ENCODE data around the gene KASH5. TPM values are rescaled to one million over a fixed set of nuclear protein-coding genes. Genes with fewer than 3 reads are reported as not detected.
A peak's percentile ranks its signal among the peaks of the same experiment; 100 is the strongest.

Gene KASH5
- total and polyA plus RNA-seq, 2 of the 13 experiments (the other 11 are each of a cell fraction or from before 2014, with no cell fraction given), result not detected

DNA sequence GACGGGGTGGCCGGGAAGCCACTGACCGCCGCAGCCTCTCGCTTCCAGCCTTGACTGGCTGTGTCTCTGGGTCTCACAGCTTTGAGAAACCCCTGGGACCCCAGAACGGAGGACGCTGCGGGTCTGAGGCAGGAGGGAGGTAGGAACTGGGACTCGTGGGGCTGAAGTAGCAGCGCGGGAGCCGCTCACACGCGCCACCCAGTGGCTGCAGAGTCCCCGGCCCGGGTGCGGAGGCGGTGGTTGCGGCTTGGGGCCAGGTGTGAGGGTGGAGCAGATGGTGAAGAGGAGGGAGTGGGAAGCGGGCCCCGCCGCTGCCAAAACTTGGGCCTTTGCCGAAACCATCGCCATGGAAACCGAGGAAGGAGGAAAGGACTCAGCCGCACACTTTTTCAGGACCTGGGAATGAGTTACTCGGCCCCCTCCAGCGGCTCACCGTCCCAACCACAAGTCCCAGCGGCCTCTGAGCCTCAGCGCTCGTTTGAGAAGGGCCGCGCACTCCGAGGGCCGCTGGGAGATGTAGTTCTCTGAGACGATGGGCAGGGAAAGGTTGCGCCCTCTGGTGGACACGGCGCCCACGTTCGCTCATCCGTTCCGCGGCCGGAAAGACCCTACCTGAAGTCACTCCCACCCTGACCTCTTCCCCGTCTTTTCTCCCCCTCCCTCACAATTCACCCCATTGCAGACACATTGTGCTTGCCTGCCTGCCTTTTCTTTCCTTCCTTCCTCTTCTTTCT lies 55.5 kb downstream of the KASH5 start (continued):
- TF ChIP-seq, protein P1, sequence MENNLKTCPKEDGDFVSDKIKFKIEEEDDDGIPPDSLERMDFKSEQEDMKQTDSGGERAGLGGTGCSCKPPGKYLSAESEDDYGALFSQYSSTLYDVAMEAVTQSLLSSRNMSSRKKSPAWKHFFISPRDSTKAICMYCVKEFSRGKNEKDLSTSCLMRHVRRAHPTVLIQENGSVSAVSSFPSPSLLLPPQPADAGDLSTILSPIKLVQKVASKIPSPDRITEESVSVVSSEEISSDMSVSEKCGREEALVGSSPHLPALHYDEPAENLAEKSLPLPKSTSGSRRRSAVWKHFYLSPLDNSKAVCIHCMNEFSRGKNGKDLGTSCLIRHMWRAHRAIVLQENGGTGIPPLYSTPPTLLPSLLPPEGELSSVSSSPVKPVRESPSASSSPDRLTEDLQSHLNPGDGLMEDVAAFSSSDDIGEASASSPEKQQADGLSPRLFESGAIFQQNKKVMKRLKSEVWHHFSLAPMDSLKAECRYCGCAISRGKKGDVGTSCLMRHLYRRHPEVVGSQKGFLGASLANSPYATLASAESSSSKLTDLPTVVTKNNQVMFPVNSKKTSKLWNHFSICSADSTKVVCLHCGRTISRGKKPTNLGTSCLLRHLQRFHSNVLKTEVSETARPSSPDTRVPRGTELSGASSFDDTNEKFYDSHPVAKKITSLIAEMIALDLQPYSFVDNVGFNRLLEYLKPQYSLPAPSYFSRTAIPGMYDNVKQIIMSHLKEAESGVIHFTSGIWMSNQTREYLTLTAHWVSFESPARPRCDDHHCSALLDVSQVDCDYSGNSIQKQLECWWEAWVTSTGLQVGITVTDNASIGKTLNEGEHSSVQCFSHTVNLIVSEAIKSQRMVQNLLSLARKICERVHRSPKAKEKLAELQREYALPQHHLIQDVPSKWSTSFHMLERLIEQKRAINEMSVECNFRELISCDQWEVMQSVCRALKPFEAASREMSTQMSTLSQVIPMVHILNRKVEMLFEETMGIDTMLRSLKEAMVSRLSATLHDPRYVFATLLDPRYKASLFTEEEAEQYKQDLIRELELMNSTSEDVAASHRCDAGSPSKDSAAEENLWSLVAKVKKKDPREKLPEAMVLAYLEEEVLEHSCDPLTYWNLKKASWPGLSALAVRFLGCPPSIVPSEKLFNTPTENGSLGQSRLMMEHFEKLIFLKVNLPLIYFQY (CRISPR knock-in tag; IDR thresholded peaks at IDR 0.05; ENCODE audit: borderline replicate concordance), result no peak; the same call in 1 of the 2 replicates
- TF ChIP-seq, protein P2, sequence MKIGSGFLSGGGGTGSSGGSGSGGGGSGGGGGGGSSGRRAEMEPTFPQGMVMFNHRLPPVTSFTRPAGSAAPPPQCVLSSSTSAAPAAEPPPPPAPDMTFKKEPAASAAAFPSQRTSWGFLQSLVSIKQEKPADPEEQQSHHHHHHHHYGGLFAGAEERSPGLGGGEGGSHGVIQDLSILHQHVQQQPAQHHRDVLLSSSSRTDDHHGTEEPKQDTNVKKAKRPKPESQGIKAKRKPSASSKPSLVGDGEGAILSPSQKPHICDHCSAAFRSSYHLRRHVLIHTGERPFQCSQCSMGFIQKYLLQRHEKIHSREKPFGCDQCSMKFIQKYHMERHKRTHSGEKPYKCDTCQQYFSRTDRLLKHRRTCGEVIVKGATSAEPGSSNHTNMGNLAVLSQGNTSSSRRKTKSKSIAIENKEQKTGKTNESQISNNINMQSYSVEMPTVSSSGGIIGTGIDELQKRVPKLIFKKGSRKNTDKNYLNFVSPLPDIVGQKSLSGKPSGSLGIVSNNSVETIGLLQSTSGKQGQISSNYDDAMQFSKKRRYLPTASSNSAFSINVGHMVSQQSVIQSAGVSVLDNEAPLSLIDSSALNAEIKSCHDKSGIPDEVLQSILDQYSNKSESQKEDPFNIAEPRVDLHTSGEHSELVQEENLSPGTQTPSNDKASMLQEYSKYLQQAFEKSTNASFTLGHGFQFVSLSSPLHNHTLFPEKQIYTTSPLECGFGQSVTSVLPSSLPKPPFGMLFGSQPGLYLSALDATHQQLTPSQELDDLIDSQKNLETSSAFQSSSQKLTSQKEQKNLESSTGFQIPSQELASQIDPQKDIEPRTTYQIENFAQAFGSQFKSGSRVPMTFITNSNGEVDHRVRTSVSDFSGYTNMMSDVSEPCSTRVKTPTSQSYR (CRISPR knock-in tag; IDR thresholded peaks at IDR 0.05; ENCODE audit: borderline replicate concordance), result no peak
- TF ChIP-seq PAX8 (CRISPR knock-in tag; IDR thresholded peaks at IDR 0.05; ENCODE audit: borderline replicate concordance) (0 out of 2 replicates have a peak, but pooled peaks have one; percentile 45), ZNF160 (CRISPR knock-in tag; IDR thresholded peaks at IDR 0.05) (no peak), ZNF83 (CRISPR knock-in tag; IDR thresholded peaks at IDR 0.05; ENCODE audit: borderline replicate concordance) (no peak), PRPF4 (IDR thresholded peaks at IDR 0.05; ENCODE audit: low read depth, low read length, poor library complexity, severe bottlenecking) (no peak), PAF1 (CRISPR knock-in tag; IDR thresholded peaks at IDR 0.05) (no peak), KMT2B (CRISPR knock-in tag; IDR thresholded peaks at IDR 0.05) (0 out of 2 replicates have a peak, but pooled peaks have one; percentile 25), ZNF720 (CRISPR knock-in tag; IDR thresholded peaks at IDR 0.05) (0 out of 2 replicates have a peak, but pooled peaks have one; percentile 3), AGO1 (IDR thresholded peaks at IDR 0.05; ENCODE audit: low read depth, low read length, poor library complexity, severe bottlenecking) (peak; percentile 70)
- TF ChIP-seq, protein P3, sequence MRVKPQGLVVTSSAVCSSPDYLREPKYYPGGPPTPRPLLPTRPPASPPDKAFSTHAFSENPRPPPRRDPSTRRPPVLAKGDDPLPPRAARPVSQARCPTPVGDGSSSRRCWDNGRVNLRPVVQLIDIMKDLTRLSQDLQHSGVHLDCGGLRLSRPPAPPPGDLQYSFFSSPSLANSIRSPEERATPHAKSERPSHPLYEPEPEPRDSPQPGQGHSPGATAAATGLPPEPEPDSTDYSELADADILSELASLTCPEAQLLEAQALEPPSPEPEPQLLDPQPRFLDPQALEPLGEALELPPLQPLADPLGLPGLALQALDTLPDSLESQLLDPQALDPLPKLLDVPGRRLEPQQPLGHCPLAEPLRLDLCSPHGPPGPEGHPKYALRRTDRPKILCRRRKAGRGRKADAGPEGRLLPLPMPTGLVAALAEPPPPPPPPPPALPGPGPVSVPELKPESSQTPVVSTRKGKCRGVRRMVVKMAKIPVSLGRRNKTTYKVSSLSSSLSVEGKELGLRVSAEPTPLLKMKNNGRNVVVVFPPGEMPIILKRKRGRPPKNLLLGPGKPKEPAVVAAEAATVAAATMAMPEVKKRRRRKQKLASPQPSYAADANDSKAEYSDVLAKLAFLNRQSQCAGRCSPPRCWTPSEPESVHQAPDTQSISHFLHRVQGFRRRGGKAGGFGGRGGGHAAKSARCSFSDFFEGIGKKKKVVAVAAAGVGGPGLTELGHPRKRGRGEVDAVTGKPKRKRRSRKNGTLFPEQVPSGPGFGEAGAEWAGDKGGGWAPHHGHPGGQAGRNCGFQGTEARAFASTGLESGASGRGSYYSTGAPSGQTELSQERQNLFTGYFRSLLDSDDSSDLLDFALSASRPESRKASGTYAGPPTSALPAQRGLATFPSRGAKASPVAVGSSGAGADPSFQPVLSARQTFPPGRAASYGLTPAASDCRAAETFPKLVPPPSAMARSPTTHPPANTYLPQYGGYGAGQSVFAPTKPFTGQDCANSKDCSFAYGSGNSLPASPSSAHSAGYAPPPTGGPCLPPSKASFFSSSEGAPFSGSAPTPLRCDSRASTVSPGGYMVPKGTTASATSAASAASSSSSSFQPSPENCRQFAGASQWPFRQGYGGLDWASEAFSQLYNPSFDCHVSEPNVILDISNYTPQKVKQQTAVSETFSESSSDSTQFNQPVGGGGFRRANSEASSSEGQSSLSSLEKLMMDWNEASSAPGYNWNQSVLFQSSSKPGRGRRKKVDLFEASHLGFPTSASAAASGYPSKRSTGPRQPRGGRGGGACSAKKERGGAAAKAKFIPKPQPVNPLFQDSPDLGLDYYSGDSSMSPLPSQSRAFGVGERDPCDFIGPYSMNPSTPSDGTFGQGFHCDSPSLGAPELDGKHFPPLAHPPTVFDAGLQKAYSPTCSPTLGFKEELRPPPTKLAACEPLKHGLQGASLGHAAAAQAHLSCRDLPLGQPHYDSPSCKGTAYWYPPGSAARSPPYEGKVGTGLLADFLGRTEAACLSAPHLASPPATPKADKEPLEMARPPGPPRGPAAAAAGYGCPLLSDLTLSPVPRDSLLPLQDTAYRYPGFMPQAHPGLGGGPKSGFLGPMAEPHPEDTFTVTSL (CRISPR knock-in tag; IDR thresholded peaks at IDR 0.05; ENCODE audit: borderline replicate concordance), result no peak
- TF ChIP-seq, protein P4, sequence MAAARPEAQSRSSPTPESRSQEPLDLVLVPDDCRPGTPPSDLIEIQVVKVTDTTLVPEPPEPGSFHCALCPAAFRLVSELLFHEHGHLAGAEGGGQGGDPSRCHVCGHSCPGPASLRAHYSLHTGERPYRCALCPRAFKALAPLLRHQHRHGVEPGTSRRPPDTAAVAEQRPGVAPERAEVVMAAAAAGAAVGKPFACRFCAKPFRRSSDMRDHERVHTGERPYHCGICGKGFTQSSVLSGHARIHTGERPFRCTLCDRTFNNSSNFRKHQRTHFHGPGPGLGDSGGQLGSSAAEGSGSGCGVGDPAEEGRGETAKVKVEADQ (CRISPR knock-in tag; IDR thresholded peaks at IDR 0.05; ENCODE audit: borderline replicate concordance), result peak; percentile 65; the same call in 1 of the 2 replicates

Measured in HepG2 (cell line).